ENCODE data around the gene KATNB1.
A peak's percentile ranks its signal among the peaks of the same experiment; 100 is the strongest.

The KATNB1 gene

DNA sequence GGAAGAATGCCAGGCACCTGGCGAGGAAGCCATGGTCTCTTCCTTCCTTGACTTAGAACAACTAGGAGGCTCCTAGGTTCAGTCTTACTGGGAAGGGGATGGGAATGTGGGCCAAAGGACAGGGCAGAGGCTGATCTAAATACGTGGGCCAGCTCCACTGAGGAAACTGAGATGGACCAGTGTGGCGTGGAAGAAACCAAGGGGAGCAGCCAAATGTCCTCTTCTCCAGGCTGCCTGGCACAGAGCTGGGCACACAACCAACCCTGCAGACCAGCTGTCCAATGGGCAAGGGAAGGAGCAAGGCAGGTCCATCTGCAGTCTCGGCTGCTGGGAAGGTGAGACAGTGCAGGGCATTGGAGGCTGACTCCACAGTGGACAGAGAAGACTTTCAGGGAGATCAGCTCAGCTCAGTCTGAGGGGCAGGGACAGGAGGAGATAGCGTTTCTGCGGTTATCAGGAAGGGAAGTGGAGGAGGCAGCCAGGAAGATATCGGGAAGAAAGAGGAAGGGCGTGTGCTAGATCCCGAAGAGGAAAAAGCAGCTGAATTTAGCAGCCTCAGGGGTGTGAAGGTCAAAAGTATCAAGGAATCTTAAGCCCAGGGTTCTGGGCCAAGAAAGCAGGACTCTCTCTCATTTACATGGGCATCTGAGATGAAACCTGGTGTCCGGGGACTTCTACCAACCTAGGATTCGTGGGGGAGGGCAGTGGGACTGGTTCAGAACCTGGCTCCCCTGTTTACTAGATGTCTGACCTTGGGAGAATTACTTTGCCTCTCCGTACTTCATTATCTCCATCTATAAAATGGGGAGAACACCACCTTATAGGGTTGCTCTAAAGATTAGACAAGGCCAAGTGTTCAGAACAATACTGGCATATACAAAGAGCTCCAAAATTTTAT lies 64.9 kb downstream of the KATNB1 start:
- POLR2A ChIA-PET: no interaction called here
- CTCF ChIA-PET: no interaction called here
- no peak for DNase-seq (ENCODE audit: extremely low spot score)
- no peak for TF ChIP-seq SUZ12 (IDR thresholded peaks at IDR 0.05)
- TF ChIP-seq ELF4 (IDR thresholded peaks at IDR 0.05): no peak
- no peak for TF ChIP-seq FOXA1 (IDR thresholded peaks at IDR 0.05)
- TF ChIP-seq TARDBP (IDR thresholded peaks at IDR 0.05): no peak
- no peak for TF ChIP-seq ZNF384 (IDR thresholded peaks at IDR 0.05)
- no peak for TF ChIP-seq HDGF (IDR thresholded peaks at IDR 0.05; ENCODE audit: borderline replicate concordance)
- no peak for TF ChIP-seq LEF1 (IDR thresholded peaks at IDR 0.05; ENCODE audit: borderline replicate concordance)
- no peak for TF ChIP-seq SP1 (IDR thresholded peaks at IDR 0.05)
- no peak for TF ChIP-seq ARNT (IDR thresholded peaks at IDR 0.05)

DNA sequence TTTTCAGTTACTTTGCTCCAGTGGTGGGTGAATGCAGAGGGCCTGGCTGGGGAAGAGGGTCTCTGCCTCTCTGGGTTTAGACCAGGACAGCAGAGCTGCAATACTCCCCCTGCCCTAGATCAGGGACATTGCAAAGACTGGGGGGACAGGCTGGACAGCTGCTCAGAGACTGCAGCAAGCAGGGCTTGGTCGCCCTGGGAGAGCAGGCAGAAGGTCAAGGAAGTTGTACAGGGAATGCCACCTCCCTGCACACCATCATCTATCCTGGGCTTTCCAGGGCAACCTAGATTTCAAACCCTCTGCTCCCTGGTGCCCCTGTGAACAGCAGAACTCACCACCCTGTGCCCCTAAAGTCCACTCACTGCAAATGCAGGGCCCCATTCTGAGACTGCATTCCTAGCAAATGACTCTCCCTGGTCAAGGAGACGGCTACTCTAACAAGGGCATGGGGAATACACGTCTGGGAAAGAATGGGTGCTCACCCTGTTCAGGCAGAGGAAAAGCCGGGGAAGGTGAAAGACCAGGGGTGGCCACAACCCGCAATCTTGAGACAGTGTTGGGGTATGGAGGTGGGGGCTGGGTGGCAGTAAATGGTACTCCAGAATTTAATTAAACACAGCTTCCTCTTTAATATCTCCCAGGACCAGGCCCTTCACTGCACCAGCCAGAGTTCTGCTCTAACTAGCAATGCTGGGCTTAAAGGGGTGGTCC lies 65.7 kb downstream of the KATNB1 start:
- ChIA-PET CTCF (no interaction called here), POLR2A (no interaction called here)
- no peak for DNase-seq (ENCODE audit: extremely low spot score)
- no peak for TF ChIP-seq LEF1 (IDR thresholded peaks at IDR 0.05; ENCODE audit: borderline replicate concordance)
- no peak for TF ChIP-seq CTBP1 (IDR thresholded peaks at IDR 0.05; ENCODE audit: borderline replicate concordance)
- no peak for TF ChIP-seq NFRKB (IDR thresholded peaks at IDR 0.05)
- no peak for TF ChIP-seq FOXK2 (IDR thresholded peaks at IDR 0.05)
- TF ChIP-seq, protein P1, sequence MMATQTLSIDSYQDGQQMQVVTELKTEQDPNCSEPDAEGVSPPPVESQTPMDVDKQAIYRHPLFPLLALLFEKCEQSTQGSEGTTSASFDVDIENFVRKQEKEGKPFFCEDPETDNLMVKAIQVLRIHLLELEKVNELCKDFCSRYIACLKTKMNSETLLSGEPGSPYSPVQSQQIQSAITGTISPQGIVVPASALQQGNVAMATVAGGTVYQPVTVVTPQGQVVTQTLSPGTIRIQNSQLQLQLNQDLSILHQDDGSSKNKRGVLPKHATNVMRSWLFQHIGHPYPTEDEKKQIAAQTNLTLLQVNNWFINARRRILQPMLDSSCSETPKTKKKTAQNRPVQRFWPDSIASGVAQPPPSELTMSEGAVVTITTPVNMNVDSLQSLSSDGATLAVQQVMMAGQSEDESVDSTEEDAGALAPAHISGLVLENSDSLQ (IDR thresholded peaks at IDR 0.05): no peak
- no peak for TF ChIP-seq TARDBP (IDR thresholded peaks at IDR 0.05)
- no peak for TF ChIP-seq SP1 (IDR thresholded peaks at IDR 0.05)
- no peak for TF ChIP-seq L3MBTL2 (conservative IDR thresholded peaks at IDR 0.05)

DNA sequence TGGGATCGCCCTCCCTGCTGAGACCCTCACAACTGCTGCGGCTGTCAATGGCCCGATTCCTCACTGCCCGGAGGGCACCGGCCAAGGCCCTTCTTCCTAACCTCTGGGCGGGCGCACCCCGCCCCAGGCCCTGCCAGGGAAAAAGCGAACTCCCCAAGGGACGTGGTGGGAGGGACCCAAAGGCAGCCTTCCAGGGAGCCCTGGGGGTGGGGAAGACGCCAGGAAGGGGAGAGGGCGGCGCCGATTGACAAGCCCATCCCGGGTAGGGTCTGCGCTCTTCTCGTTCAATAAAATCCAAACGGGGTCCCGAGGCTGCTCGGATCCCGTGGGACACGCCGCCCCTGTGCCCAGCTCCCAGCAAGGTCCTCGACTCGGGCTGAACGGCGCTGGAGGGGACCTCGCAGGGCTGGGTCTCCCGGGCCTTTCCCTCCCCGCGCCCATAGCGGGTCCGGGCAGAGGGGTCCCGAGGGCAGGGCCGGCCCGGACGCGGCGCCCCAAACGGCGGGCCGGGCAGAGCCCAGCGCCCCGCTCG lies 66.3 kb downstream of the KATNB1 start:
- no peak for DNase-seq (ENCODE audit: extremely low spot score)
- TF ChIP-seq FOXM1 (IDR thresholded peaks at IDR 0.05; ENCODE audit: borderline replicate concordance): no peak
- TF ChIP-seq CTBP1 (IDR thresholded peaks at IDR 0.05; ENCODE audit: borderline replicate concordance): no peak
- TF ChIP-seq SP1 (IDR thresholded peaks at IDR 0.05): no peak
- no peak for TF ChIP-seq HDGF (IDR thresholded peaks at IDR 0.05; ENCODE audit: borderline replicate concordance)
- no peak for TF ChIP-seq LEF1 (IDR thresholded peaks at IDR 0.05; ENCODE audit: borderline replicate concordance)
- TF ChIP-seq ELF4 (IDR thresholded peaks at IDR 0.05): no peak
- no peak for TF ChIP-seq TARDBP (IDR thresholded peaks at IDR 0.05)
- no peak for TF ChIP-seq L3MBTL2 (conservative IDR thresholded peaks at IDR 0.05)
- no peak for TF ChIP-seq ZNF384 (IDR thresholded peaks at IDR 0.05)
- TF ChIP-seq ARNT (IDR thresholded peaks at IDR 0.05): no peak
- no peak for TF ChIP-seq FOXK2 (IDR thresholded peaks at IDR 0.05)
- TF ChIP-seq FOXA1 (IDR thresholded peaks at IDR 0.05): no peak
- no peak for TF ChIP-seq BHLHE40 (IDR thresholded peaks at IDR 0.05; ENCODE audit: borderline replicate concordance)
- TF ChIP-seq NFRKB (IDR thresholded peaks at IDR 0.05): no peak
- TF ChIP-seq, protein P1 (IDR thresholded peaks at IDR 0.05): no peak
- ChIA-PET POLR2A (interaction anchor here (1.4 to 1.5 kb wide), 2 partner anchors 15 to 17 kb away, joined by 3 read pairs; no protein-coding TSS in a partner anchor), CTCF (no interaction called here)

DNA sequence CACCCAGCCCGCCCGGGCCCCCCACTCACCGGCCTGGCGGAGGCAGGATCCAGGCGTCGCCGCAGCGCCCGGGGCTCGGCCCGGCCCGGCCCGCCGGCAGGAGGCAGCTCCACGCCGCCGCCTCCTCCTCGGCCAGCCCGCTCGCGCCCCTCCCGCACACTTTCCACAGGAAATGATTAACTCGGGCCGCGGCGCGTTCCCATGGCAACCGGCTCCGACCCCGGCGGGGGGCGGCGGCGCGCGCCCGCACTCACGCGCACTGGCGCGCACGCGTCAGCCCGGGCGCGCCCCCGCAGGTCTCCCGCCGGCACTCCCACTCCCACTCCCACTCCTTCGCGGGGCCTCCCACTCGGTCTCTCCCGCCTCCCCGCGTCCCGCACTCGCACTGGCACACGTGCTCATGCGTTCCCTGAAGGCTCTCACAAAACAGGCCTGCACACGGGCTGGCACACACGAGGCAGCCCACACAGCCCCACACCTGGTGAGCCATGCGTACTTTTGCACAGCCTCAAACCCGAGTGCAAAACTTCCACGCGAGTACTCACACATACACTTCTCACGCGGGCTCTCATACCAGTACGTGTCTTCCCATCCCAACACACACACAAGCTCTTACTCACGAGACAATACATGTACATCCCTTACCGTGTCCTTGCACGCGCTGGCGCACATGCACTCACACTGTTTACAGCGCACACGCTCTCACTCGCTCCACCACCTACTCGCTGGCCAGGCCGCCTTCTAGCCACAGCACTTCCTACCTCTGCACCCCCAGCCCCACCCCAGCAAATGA lies 67.0 kb downstream of the KATNB1 start, which contains the start of gene KIFC3:
TSS of gene KIFC3 (minus strand) at position 151 of the 793 bp plus-strand sequence. CDS start 4,248 bp downstream, outside the sequence.
- ChIA-PET CTCF (interaction anchor here (0.6 kb wide), 1 partner anchor 8 kb away, joined by 5 read pairs; no protein-coding TSS in a partner anchor), POLR2A (interaction anchor here (1.4 to 1.5 kb wide), 2 partner anchors 14 to 16 kb away, joined by 3 read pairs; no protein-coding TSS in a partner anchor)
- TF ChIP-seq LEF1 (IDR thresholded peaks at IDR 0.05; ENCODE audit: borderline replicate concordance): no peak
- TF ChIP-seq FOXM1 (IDR thresholded peaks at IDR 0.05; ENCODE audit: borderline replicate concordance): no peak
- TF ChIP-seq L3MBTL2 (conservative IDR thresholded peaks at IDR 0.05): peak; percentile 89
- peak; percentile 70 for DNase-seq (ENCODE audit: extremely low spot score)

DNA sequence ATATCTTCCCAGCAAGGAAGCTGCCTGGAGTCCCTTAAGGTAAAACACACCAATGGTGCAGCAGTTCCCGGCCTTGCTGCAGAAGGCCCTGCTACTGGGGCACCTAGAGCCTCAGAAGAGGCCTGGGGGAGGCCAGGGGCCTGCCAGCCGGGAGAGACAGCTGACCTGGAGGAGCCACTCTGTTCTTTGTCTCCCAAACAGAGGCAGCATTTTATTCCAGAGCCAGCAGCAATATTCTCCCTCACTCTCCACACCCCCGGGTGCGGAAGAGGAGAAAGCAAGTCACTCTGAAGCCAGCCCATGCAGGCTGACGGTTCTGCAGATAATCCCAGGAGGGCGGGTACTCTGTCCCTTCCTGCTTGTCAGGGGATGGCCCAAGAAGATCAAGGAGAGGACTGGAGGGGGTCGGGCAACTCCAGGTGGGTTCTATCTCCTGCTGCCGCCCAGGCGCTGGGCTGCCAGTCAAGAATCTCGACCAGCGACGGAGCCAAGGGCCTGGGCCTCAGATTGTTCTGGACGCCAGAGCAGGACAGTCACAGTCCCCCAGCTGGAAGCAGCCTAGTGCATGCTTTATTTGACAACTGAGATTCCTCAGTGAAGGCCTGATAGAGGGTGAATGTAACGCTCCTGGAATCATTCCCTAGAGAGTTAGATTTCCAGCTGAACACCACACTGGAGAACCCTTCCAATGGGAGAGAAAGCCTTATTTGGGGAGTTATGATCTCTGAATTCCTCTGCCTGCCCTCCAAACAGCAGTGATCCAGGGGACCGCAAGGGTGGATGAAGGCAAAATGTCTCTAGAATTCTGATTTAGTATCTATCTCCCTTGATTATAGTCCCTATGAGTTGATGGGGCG lies 67.8 kb downstream of the KATNB1 start:
- TF ChIP-seq HDGF (IDR thresholded peaks at IDR 0.05; ENCODE audit: borderline replicate concordance) (no peak), FOXK2 (IDR thresholded peaks at IDR 0.05) (no peak), CTBP1 (IDR thresholded peaks at IDR 0.05; ENCODE audit: borderline replicate concordance) (no peak), ELF4 (IDR thresholded peaks at IDR 0.05) (no peak), NFRKB (IDR thresholded peaks at IDR 0.05) (no peak), BHLHE40 (IDR thresholded peaks at IDR 0.05; ENCODE audit: borderline replicate concordance) (no peak), L3MBTL2 (conservative IDR thresholded peaks at IDR 0.05) (no peak)
- TF ChIP-seq, protein P1 (IDR thresholded peaks at IDR 0.05): no peak
- DNase-seq (ENCODE audit: extremely low spot score): no peak
- CTCF ChIA-PET: interaction anchor here (0.6 kb wide), 1 partner anchor 9 kb away, joined by 5 read pairs; no protein-coding TSS in a partner anchor
- POLR2A ChIA-PET: interaction anchor here (1.0 to 1.5 kb wide), 3 partner anchors 14 to 26 kb away, joined by 3 read pairs; no protein-coding TSS in a partner anchor

All from HEK293T (cell line).